Panc1 (cell line): ENCODE measurements around the gene AKAP1. TPM values are rescaled to one million over a fixed set of nuclear protein-coding genes. Genes with fewer than 3 reads are reported as not detected.

Experiments
- ATAC-seq: fragments of 200-7000 bp; cut with Tn5 transposase; 2 replicates; pipeline ENCODE4 v1.9.1; 2020; ENCODE audit warnings: mild to moderate bottlenecking, moderate library complexity
- BruUV-seq: library from RNA; stranded (reverse); fragments of 400-500 nt; replicated peaks from 2 replicates; lab custom pipeline; 2021; lab: Mats Ljungman, UMichigan
- CTCF ChIA-PET: fragments of 300-600 bp; sonication (Branson Sonifier 250); formaldehyde crosslinking; loops from one replicate; lab custom pipeline; 2022; ENCODE audit warnings: antibody characterized with exemption; lab: Charles Lee
- POLR2A ChIA-PET: fragments of 300-600 bp; sonication (Branson Sonifier 250); formaldehyde crosslinking; loops from one replicate; lab custom pipeline; 2022; ENCODE audit warnings: antibody characterized with exemption; lab: Charles Lee
- DNase-seq: peaks from one replicate; pipeline ENCODE4 v3.0.0-alpha.2; 2010; ENCODE audit warnings: low read depth, low spot score
- H3K27ac ChIP-seq: 2 replicates; pipeline ENCODE4 v1.5.1; 2011; ENCODE audit warnings: mild to moderate bottlenecking, low read length, inconsistent platforms
- H3K27me3 ChIP-seq: fragments of 200-500 bp; sonication (Bioruptor generic); 2 replicates; pipeline ENCODE4 v1.6.0; 2014; ENCODE audit warnings: low read length, inconsistent platforms; ENCODE audit not compliant: control insufficient read depth, insufficient read depth
- H3K36me3 ChIP-seq: fragments of 200-500 bp; sonication (Bioruptor generic); 2 replicates; pipeline ENCODE4 v1.5.1; 2014; ENCODE audit warnings: inconsistent platforms, mild to moderate bottlenecking, low read length, moderate library complexity; ENCODE audit not compliant: control insufficient read depth, insufficient read depth
- H3K4me1 ChIP-seq: 2 replicates; pipeline ENCODE4 v1.5.1; 2011; ENCODE audit warnings: inconsistent platforms, mild to moderate bottlenecking, low read length, moderate library complexity; ENCODE audit not compliant: control insufficient read depth, insufficient read depth
- H3K4me3 ChIP-seq, 2 experiments: 2 replicates each; pipeline ENCODE4 v1.5.1; 2011 to 2012; ENCODE audit warnings: low read depth in 2 of 2, low read length in 2 of 2, mild to moderate bottlenecking in 2 of 2, inconsistent platforms in 1 of 2, moderate library complexity in 1 of 2
- H3K9me3 ChIP-seq: fragments of 200-500 bp; sonication (Bioruptor generic); 2 replicates; pipeline ENCODE4 v1.5.1; 2014; ENCODE audit warnings: low read depth, mild to moderate bottlenecking, inconsistent platforms, low read length, moderate library complexity; ENCODE audit not compliant: control insufficient read depth, insufficient read depth
- CTCF ChIP-seq: fragments of 450-650 bp; IDR thresholded peaks from 2 replicates; pipeline ENCODE4 v1.5.1; 2017; ENCODE audit warnings: mild to moderate bottlenecking
- POLR2AphosphoS5 ChIP-seq: IDR thresholded peaks from 2 replicates; pipeline ENCODE4 v1.6.1; 2012; ENCODE audit warnings: mild to moderate bottlenecking, low read depth, low read length, moderate library complexity
- REST ChIP-seq, 2 experiments: IDR thresholded peaks; 2 replicates each; pipeline ENCODE4 v1.6.1; 2011 to 2012; ENCODE audit warnings: low read depth in 2 of 2, control low read depth in 1 of 2, low read length in 1 of 2, mild to moderate bottlenecking in 1 of 2, moderate library complexity in 1 of 2; ENCODE audit not compliant: insufficient read depth in 1 of 2
- SIN3A ChIP-seq: IDR thresholded peaks from 2 replicates; pipeline ENCODE4 v1.6.1; 2012; ENCODE audit warnings: low read depth, mild to moderate bottlenecking, low read length, moderate library complexity, borderline replicate concordance; ENCODE audit not compliant: insufficient read depth
- TCF7L2 ChIP-seq: IDR thresholded peaks from 2 replicates; pipeline ENCODE4 v1.6.1; 2011; ENCODE audit warnings: mild to moderate bottlenecking, low read depth, low read length, inconsistent platforms
- in situ Hi-C: cut with HindIII; loops from 2 replicates; pipeline ENCODE4 v1.10.0; 2016; ENCODE audit warnings: low sequenced_read_pairs, low pct_unique_long_range_greater_than_20kb
- intact Hi-C: fragments of 100-400 bp; cut with micrococcal nuclease; formaldehyde crosslinking; loops from one replicate; pipeline ENCODE4 v1.10.0; 2022; ENCODE audit not compliant: unreplicated experiment
- total RNA-seq: library from RNA; stranded (reverse); gene quantifications from one replicate; pipeline ENCODE4 v1.2.1, GENCODE V29; 2021; ENCODE audit not compliant: unreplicated experiment

AKAP1 gene
- total RNA-seq, 1 experiment from 2014 or later = 52.7 TPM

DNA sequence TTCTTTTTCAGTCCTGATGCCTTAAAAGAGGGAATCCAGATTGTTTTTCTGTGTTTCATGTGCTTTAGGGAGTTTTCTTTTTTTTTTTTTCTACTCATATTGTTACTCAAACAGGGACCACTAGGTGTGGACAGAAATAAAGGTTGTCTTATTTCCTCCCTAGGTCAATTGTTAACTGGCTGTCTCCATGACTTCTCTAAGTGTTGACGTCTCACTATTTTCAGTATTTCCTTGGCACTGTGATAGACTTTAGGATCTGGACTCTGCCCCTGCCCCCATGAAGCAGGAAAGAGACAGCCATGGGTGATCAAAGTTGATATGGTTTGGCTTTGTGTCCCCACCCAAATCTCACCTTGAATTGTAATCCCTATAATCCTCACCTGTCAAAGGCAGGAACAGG, 73.7 kb downstream of the AKAP1 start:
- in situ Hi-C loops (no loop called here), intact Hi-C loops (no loop called here)
- Histone ChIP-seq H3K27ac (no peak overlapping the region), H3K9me3 (no peaks in the 10 kb centered on the region), H3K27me3 (no peaks in the 10 kb centered on the region), H3K4me1 (no peaks in the 10 kb centered on the region), H3K36me3 (no peaks in the 10 kb centered on the region), H3K4me3 (no peak overlapping the region)
- CTCF ChIA-PET = no interaction called here
- ATAC-seq (no peak), DNase-seq (no peak)
- BruUV-seq = no TSS peak
- no peak for TF ChIP-seq REST (IDR thresholded peaks at IDR 0.05; ENCODE audit: insufficient read depth in 1 of 2, low read depth in 2 of 2, low read length in 1 of 2)
- TF ChIP-seq CTCF = no peak
- no peak for TF ChIP-seq POLR2AphosphoS5
- no peak for TF ChIP-seq SIN3A
- no peak for TF ChIP-seq TCF7L2
- POLR2A ChIA-PET = interaction anchor here (0.7 kb wide), 1 partner anchor 199 kb away, joined by 4 read pairs; no protein-coding TSS in a partner anchor

- no peak for ATAC-seq
- ChIA-PET POLR2A (no interaction called here), CTCF (no interaction called here)
- no peaks in the 10 kb centered on the region for H3K27me3 ChIP-seq
- no peak overlapping the region for H3K4me3 ChIP-seq
- no TSS peak for BruUV-seq
- no peak overlapping the region for H3K27ac ChIP-seq
- no peaks in the 10 kb centered on the region for H3K36me3 ChIP-seq
- intact Hi-C loops = no loop called here
- H3K4me1 ChIP-seq = no peaks in the 10 kb centered on the region
- TF ChIP-seq REST (IDR thresholded peaks at IDR 0.05; ENCODE audit: insufficient read depth in 1 of 2, low read depth in 2 of 2, low read length in 1 of 2) = no peak
- TF ChIP-seq TCF7L2 = no peak
- TF ChIP-seq CTCF = no peak
- TF ChIP-seq POLR2AphosphoS5 = no peak
- TF ChIP-seq SIN3A = no peak
- in situ Hi-C loops = no loop called here
- DNase-seq = no peak
- H3K9me3 ChIP-seq = no peaks in the 10 kb centered on the region
Observed at GRCh38 chr17:57160624-57161023, 75.6 kb downstream of the AKAP1 start.
